ENCODE data around the gene CCSER2.
"Not testable (repeated sequence)": the region's sequence is repeated elsewhere in the genome, so short reads cannot be mapped to it uniquely, and the experiment has no call there.

CCSER2 gene

GRCh38 chr10:84312816-84313215, 15.6 kb upstream of the CCSER2 start:
- no peak for DNase-seq

DNA sequence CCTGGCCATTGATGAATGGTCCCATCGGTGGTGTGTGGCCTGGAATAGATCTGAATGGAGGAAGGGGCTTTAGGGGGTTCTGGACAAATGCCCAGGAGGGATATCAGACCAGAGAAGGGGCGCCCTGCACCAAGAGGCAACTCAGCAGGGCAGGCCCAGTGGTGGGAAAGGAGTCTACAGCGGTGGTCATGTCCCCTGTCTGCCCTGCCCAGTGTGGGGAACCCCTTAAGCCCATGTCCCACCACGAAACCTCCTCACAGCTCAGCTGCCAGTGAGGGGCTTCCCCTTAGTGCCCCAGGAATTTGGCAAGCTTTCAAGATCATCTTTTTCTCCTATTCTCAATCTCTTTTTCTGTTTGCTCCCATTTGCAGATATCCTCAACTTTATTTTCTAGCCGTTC, 14.1 kb upstream of the CCSER2 start:
- DNase-seq, result no peak

GRCh38 chr10:84317174-84317573, 11.2 kb upstream of the CCSER2 start:
- DNase-seq, result no peak

GRCh38 chr10:84321902-84322301, 6.5 kb upstream of the CCSER2 start:
- no peak for DNase-seq

- not testable (repeated sequence) for DNase-seq
These were observed 4.8 kb upstream of the CCSER2 start for GRCh38 chr10:84323566-84323965.

- not testable (repeated sequence) for DNase-seq
These were observed 1.4 kb upstream of the CCSER2 start for GRCh38 chr10:84326995-84327394.

DNA sequence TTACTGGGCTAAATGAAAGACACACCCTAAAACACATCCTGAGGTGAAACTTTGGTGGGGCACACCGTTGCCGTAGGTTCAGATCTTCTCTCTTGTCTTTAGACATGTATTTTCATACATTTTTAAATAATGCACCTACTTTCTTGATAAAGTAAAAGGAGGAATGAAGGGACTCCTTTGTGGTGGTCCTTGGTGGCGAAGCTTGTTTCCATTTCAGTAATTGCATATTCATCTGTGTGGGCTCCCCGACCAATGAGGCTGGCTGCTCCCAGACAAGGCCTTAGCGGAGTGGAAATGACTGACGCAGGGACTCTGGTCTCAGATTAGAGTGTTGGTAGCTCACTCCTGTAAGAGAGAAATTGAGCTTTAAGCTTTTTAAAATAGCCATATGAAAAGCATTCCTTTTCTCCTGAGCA, 815 bp downstream of the CCSER2 start:
- DNase-seq, result no peak

- DNase-seq, result peak; percentile 13
These were observed 1.7 kb downstream of the CCSER2 start for GRCh38 chr10:84329986-84330651.

GRCh38 chr10:84331091-84331490, 2.7 kb downstream of the CCSER2 start:
- DNase-seq, result no peak

GRCh38 chr10:84333864-84334451, 5.6 kb downstream of the CCSER2 start:
- peak; percentile 57 for DNase-seq

DNA sequence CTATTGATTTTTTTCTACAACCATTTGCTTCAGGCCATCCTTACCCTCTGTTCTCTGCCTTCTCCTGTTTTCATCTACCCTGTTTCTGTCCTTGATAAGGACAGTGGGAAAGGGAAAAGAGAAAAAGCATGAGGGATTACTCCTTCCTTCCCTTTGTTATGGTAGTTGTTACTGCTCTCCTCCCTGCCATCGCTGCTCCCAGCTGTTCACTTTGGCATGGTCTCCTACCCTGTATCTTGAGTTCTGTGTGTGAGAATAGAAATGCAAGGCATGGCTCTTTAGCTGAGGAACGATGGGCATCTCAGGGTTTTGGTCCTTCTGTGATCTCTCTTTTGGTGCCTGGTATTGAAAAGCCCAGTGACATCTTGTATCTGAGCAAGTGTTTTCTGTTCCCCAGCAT, 6.4 kb downstream of the CCSER2 start:
- no peak for DNase-seq

- no peak for DNase-seq
These were observed 7.1 kb downstream of the CCSER2 start for GRCh38 chr10:84335516-84335915.

GRCh38 chr10:84336406-84337090, 8.2 kb downstream of the CCSER2 start:
- DNase-seq, result no peak

DNA sequence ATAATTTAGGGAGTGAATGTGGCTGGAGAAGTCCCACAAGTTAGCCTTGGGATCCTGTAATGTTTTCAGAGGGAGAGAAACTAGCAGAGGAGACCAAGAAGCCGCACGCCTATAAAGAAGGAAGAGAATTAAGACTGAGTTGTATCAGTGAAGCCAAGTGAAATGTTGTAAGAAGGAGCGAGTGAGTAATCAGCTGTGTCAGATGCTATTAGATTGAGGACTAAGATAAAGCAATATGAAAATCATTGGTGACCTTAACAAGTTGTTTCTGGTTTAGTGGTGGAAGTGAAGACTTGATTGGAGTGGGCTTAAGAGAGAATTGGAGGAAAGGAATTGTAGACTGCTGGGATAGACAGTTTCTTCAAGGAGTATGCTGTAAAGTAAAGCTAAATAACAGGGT, 8.8 kb downstream of the CCSER2 start:
- no peak for DNase-seq

DNA sequence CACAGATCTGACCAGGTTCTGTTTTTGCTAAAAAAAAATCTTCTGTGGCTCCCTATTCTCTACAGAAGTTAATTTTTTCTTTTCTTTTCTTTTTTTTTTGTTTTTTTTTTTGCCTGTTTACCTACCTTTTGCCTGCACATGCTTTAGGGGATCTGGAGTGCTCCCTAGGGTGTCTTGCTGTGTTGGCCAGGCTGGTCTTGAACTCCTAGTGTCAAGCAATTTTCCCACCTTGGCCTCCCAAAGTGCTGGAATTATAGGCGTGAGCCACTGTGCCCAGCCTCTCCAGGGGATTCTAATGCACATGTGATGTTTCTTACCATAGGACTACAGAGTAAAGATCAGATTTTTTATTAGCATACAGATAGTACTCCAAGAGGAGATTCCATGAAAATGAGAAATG, 10.6 kb downstream of the CCSER2 start:
- no peak for DNase-seq

- DNase-seq, result no peak
These were observed 11.8 kb downstream of the CCSER2 start for GRCh38 chr10:84340187-84340586.

- no peak for DNase-seq
These were observed 12.5 kb downstream of the CCSER2 start for GRCh38 chr10:84340632-84341537.

- no peak for DNase-seq
These were observed 13.1 kb downstream of the CCSER2 start for GRCh38 chr10:84341538-84341856.

GRCh38 chr10:84341983-84342382, 13.6 kb downstream of the CCSER2 start:
- no peak for DNase-seq

DNA sequence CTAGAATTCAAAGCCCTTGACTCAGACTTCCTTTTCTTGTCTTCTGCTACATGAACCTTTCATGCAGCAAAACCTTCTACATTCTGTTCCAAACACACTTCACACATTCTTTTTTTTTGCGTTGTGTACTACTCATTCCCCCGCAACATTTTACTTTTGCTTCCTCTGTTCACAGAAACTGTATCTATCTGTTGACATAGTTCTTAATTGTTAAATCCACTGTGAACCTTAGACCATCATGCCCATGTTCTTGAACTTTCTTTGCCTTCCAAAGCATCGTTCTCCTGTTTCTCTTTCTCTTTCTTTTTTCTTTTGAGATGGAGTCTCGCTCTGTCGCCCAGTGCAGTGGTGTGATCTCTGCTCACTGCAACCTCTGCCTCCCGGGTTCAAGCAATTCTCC, 14.2 kb downstream of the CCSER2 start:
- DNase-seq, result no peak

- no peak for DNase-seq
These were observed 15.4 kb downstream of the CCSER2 start for GRCh38 chr10:84343831-84344230.

DNA sequence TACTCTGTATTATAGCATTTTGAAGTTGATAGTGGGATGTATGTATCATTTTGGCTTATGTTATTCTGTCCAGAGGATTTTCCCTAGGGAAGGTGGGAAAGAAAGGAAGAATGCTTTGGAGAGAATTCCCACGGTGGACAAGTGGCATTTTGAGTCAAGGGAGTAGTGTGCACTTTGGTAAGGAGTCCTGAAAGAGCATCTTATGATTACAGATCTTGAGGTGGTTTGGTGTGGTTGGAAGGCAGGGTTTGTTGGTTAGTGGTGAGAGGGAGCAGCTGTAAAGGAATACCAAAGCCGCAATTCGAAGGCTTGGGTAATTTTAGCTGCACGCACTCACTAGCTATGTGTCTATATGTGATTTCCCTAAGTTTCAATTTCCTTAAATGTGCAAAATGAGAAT, 16.1 kb downstream of the CCSER2 start:
- DNase-seq, result no peak

DNA sequence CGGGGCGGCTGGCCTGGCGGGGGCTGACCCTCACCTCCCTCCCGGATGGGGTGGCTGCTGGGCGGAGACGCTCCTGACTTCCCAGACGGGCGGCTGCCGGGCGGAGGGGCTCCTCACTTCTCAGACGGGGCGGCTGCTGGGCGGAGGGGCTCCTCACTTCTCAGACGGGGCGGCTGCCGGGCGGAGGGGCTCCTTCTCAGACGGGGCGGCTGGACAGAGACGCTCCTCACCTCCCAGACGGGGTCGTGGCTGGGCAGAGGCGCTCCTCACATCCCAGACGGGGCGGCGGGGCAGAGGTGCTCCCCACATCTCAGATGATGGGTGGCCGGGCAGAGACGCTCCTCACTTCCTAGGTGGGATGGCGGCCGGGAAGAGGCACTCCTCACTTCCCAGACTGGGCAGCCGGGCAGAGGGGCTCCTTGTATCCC, 19.2 kb downstream of the CCSER2 start:
- not testable (repeated sequence) for DNase-seq
